ENCODE data around the gene KIRREL1. TPM values are rescaled to one million over a fixed set of nuclear protein-coding genes. Genes with fewer than 3 reads are reported as not detected.

Gene KIRREL1
- total RNA-seq, 1 donor from 2014 or later: not detected

GRCh38 chr1:158101927-158102326 lies 108.5 kb downstream of the KIRREL1 start:
- Mint-ChIP-seq H3K4me1 (ENCODE audit: low read depth) (peaks cover 5% of the 10 kb centered on the region), H3K27me3 (ENCODE audit: low read depth) (peaks cover 18% of the 10 kb centered on the region), H3K27ac (no peak overlapping the region), H3K9me3 (no peaks in the 10 kb centered on the region), H3K4me3 (ENCODE audit: low read depth) (no peak overlapping the region), H3K36me3 (ENCODE audit: low read depth) (no peaks in the 10 kb centered on the region)
- DNase-seq (ENCODE audit: low spot score): no peak
- intact Hi-C loops (cut with micrococcal nuclease): no loop called here

GRCh38 chr1:158102881-158103674 lies 109.6 kb downstream of the KIRREL1 start:
- peaks cover 16% of the 10 kb centered on the region for H3K27me3 Mint-ChIP-seq (ENCODE audit: low read depth)
- DNase-seq (ENCODE audit: low spot score): no peak
- no peaks in the 10 kb centered on the region for H3K36me3 Mint-ChIP-seq (ENCODE audit: low read depth)
- H3K27ac Mint-ChIP-seq: no peak overlapping the region
- H3K9me3 Mint-ChIP-seq: no peaks in the 10 kb centered on the region
- intact Hi-C loops (cut with micrococcal nuclease): no loop called here
- H3K4me3 Mint-ChIP-seq (ENCODE audit: low read depth): no peak overlapping the region
- peaks cover 5% of the 10 kb centered on the region for H3K4me1 Mint-ChIP-seq (ENCODE audit: low read depth)

- no peaks in the 10 kb centered on the region for H3K36me3 Mint-ChIP-seq (ENCODE audit: low read depth)
- H3K4me3 Mint-ChIP-seq (ENCODE audit: low read depth): no peak overlapping the region
- no peak for DNase-seq (ENCODE audit: low spot score)
- peaks cover 16% of the 10 kb centered on the region for H3K27me3 Mint-ChIP-seq (ENCODE audit: low read depth)
- no peak overlapping the region for H3K27ac Mint-ChIP-seq
- no peaks in the 10 kb centered on the region for H3K9me3 Mint-ChIP-seq
- peaks cover 5% of the 10 kb centered on the region for H3K4me1 Mint-ChIP-seq (ENCODE audit: low read depth)
- intact Hi-C loops (cut with micrococcal nuclease): no loop called here
Measured at GRCh38 chr1:158103861-158104522, 110.5 kb downstream of the KIRREL1 start.

- H3K27ac Mint-ChIP-seq: no peak overlapping the region
- no peaks in the 10 kb centered on the region for H3K9me3 Mint-ChIP-seq
- no peak for DNase-seq (ENCODE audit: low spot score)
- H3K36me3 Mint-ChIP-seq (ENCODE audit: low read depth): no peaks in the 10 kb centered on the region
- peaks cover 16% of the 10 kb centered on the region for H3K27me3 Mint-ChIP-seq (ENCODE audit: low read depth)
- intact Hi-C loops (cut with micrococcal nuclease): no loop called here
- no peak overlapping the region for H3K4me3 Mint-ChIP-seq (ENCODE audit: low read depth)
- H3K4me1 Mint-ChIP-seq (ENCODE audit: low read depth): peaks cover 5% of the 10 kb centered on the region
Measured at GRCh38 chr1:158104891-158105290, 111.4 kb downstream of the KIRREL1 start.

GRCh38 chr1:158105352-158106095 lies 112.1 kb downstream of the KIRREL1 start:
- Mint-ChIP-seq H3K4me3 (ENCODE audit: low read depth) (no peak overlapping the region), H3K27ac (no peak overlapping the region), H3K36me3 (ENCODE audit: low read depth) (no peaks in the 10 kb centered on the region), H3K4me1 (ENCODE audit: low read depth) (peaks cover 5% of the 10 kb centered on the region), H3K27me3 (ENCODE audit: low read depth) (peaks cover 16% of the 10 kb centered on the region), H3K9me3 (no peaks in the 10 kb centered on the region)
- intact Hi-C loops (cut with micrococcal nuclease): no loop called here
- no peak for DNase-seq (ENCODE audit: low spot score)

- no peaks in the 10 kb centered on the region for H3K9me3 Mint-ChIP-seq
- peaks cover 32% of the 10 kb centered on the region for H3K27me3 Mint-ChIP-seq (ENCODE audit: low read depth)
- no peaks in the 10 kb centered on the region for H3K36me3 Mint-ChIP-seq (ENCODE audit: low read depth)
- peaks cover 2% of the 10 kb centered on the region for H3K4me1 Mint-ChIP-seq (ENCODE audit: low read depth)
- intact Hi-C loops (cut with micrococcal nuclease): no loop called here
- no peak overlapping the region for H3K27ac Mint-ChIP-seq
- H3K4me3 Mint-ChIP-seq (ENCODE audit: low read depth): no peak overlapping the region
- DNase-seq (ENCODE audit: low spot score): no peak
Measured at GRCh38 chr1:158107916-158108315, 114.5 kb downstream of the KIRREL1 start.

GRCh38 chr1:158112994-158113758 lies 119.7 kb downstream of the KIRREL1 start:
- Mint-ChIP-seq H3K27me3 (ENCODE audit: low read depth) (peaks cover 47% of the 10 kb centered on the region), H3K36me3 (ENCODE audit: low read depth) (no peaks in the 10 kb centered on the region), H3K27ac (no peak overlapping the region), H3K4me3 (ENCODE audit: low read depth) (peak overlapping the region; percentile 56), H3K9me3 (no peaks in the 10 kb centered on the region), H3K4me1 (ENCODE audit: low read depth) (peaks cover 12% of the 10 kb centered on the region)
- DNase-seq (ENCODE audit: low spot score): no peak
- intact Hi-C loops (cut with micrococcal nuclease): no loop called here

GRCh38 chr1:158113759-158114127 lies 120.3 kb downstream of the KIRREL1 start:
- no peak for DNase-seq (ENCODE audit: low spot score)
- H3K9me3 Mint-ChIP-seq: no peaks in the 10 kb centered on the region
- H3K27ac Mint-ChIP-seq: no peak overlapping the region
- H3K36me3 Mint-ChIP-seq (ENCODE audit: low read depth): no peaks in the 10 kb centered on the region
- H3K27me3 Mint-ChIP-seq (ENCODE audit: low read depth): peaks cover 52% of the 10 kb centered on the region
- H3K4me1 Mint-ChIP-seq (ENCODE audit: low read depth): peaks cover 15% of the 10 kb centered on the region
- H3K4me3 Mint-ChIP-seq (ENCODE audit: low read depth): peak overlapping the region; percentile 59
- intact Hi-C loops (cut with micrococcal nuclease): no loop called here

GRCh38 chr1:158115126-158115525 lies 121.7 kb downstream of the KIRREL1 start:
- Mint-ChIP-seq H3K36me3 (ENCODE audit: low read depth) (no peaks in the 10 kb centered on the region), H3K27ac (no peak overlapping the region), H3K27me3 (ENCODE audit: low read depth) (peaks cover 60% of the 10 kb centered on the region)

GRCh38 chr1:158116311-158117167 lies 123.1 kb downstream of the KIRREL1 start:
- Mint-ChIP-seq H3K4me3 (ENCODE audit: low read depth) (no peak overlapping the region), H3K9me3 (no peaks in the 10 kb centered on the region), H3K4me1 (ENCODE audit: low read depth) (peaks cover 15% of the 10 kb centered on the region), H3K27ac (no peak overlapping the region), H3K27me3 (ENCODE audit: low read depth) (peaks cover 63% of the 10 kb centered on the region), H3K36me3 (ENCODE audit: low read depth) (no peaks in the 10 kb centered on the region)
- DNase-seq (ENCODE audit: low spot score): no peak
- intact Hi-C loops (cut with micrococcal nuclease): no loop called here

More at GRCh38 chr1:158115126-158115525, 121.7 kb downstream of the KIRREL1 start:
- no peak for DNase-seq (ENCODE audit: low spot score)
- H3K9me3 Mint-ChIP-seq: no peaks in the 10 kb centered on the region
- H3K4me1 Mint-ChIP-seq (ENCODE audit: low read depth): peaks cover 15% of the 10 kb centered on the region
- intact Hi-C loops (cut with micrococcal nuclease): no loop called here
- H3K4me3 Mint-ChIP-seq (ENCODE audit: low read depth): no peak overlapping the region

- H3K36me3 Mint-ChIP-seq (ENCODE audit: low read depth): no peaks in the 10 kb centered on the region
- peak; percentile 16 for DNase-seq (ENCODE audit: low spot score)
- no peak overlapping the region for H3K27ac Mint-ChIP-seq
- peaks cover 12% of the 10 kb centered on the region for H3K4me1 Mint-ChIP-seq (ENCODE audit: low read depth)
- H3K27me3 Mint-ChIP-seq (ENCODE audit: low read depth): peaks cover 50% of the 10 kb centered on the region
- H3K4me3 Mint-ChIP-seq (ENCODE audit: low read depth): peak overlapping the region; percentile 23
- H3K9me3 Mint-ChIP-seq: no peaks in the 10 kb centered on the region
- intact Hi-C loops (cut with micrococcal nuclease): no loop called here
Measured at GRCh38 chr1:158117854-158118704, 124.6 kb downstream of the KIRREL1 start.
